ENCODE measurements around the gene WDR36. TPM values are rescaled to one million over a fixed set of nuclear protein-coding genes. Genes with fewer than 3 reads are reported as not detected.

The WDR36 gene
- total and polyA plus RNA-seq, 2 of the 8 experiments (the other 6 are each of a cell fraction or from before 2014, with no cell fraction given), result 9.3 to 41.8 TPM

GRCh38 chr5:111099058-111099778, 7.1 kb downstream of the WDR36 start:
- 84% methylated on average over 1 of the region's 1 CpG; no CpG with 5 or more reads in 1 of the 2 experiments for WGBS, 2 experiments (ENCODE audit: extremely low coverage in 1 of 2, insufficient coverage in 1 of 2, insufficient read length in 1 of 2, insufficient replicate concordance in 2 of 2, low coverage in 1 of 2, low lambda C conversion rate in 2 of 2, missing lambda C conversion rate in 1 of 2)
- peaks cover 0 to 21% of the 10 kb centered on the region in 2 experiments; a peak in 3 of 4 replicates for H3K79me2 ChIP-seq (ENCODE audit: control insufficient read depth in 1 of 2, insufficient read depth in 2 of 2, low read length in 2 of 2)
- CTCF ChIA-PET (ENCODE audit: partially characterized antibody), result no interaction called here

More at GRCh38 chr5:111099058-111099778, 7.1 kb downstream of the WDR36 start:
- H3K4me1 ChIP-seq (replicated peaks in 1 of 4; ENCODE audit: control insufficient read depth in 3 of 4, insufficient read depth in 4 of 4, low read length in 3 of 4), result no peaks in the 10 kb centered on the region
- H2BK120ac ChIP-seq (replicated peaks; ENCODE audit: low read depth, low read length), result no peak overlapping the region
- no peak overlapping the region for H3K18ac ChIP-seq (ENCODE audit: extremely low read depth, low read length)
- no peak overlapping the region for H2BK15ac ChIP-seq (ENCODE audit: low read length)
- H3K4me2 ChIP-seq (ENCODE audit: insufficient read depth in 1 of 2, low read depth in 2 of 2, low read length in 2 of 2), result no peak overlapping the region
- no peaks in the 10 kb centered on the region for H3K79me1 ChIP-seq (ENCODE audit: low read depth, low read length)
- no peak overlapping the region for H4K8ac ChIP-seq (ENCODE audit: extremely low read depth, insufficient read depth, low read length)
- H3K4me3 ChIP-seq (ENCODE audit: extremely low read depth in 1 of 4, insufficient read depth in 2 of 4, low read depth in 3 of 4, low read length in 4 of 4), result no peak overlapping the region
- H3K9me3 ChIP-seq (ENCODE audit: insufficient read depth in 2 of 2, low read depth in 1 of 2, low read length in 1 of 2), result no peaks in the 10 kb centered on the region
- no peak overlapping the region for H4K91ac ChIP-seq (replicated peaks; ENCODE audit: insufficient read length, low read length)
- no peaks in the 10 kb centered on the region for H3K27me3 ChIP-seq (replicated peaks in 1 of 4; ENCODE audit: control insufficient read depth in 3 of 4, extremely low read depth in 1 of 4, insufficient read depth in 3 of 4, low read length in 3 of 4)
- no peaks in the 10 kb centered on the region for H3K23me2 ChIP-seq (ENCODE audit: low read depth, low read length)
- H3K27ac ChIP-seq (ENCODE audit: low read depth, low read length), result no peak overlapping the region
- no peak for TF ChIP-seq JUN (IDR thresholded peaks at IDR 0.05; ENCODE audit: low read depth, low read length)
- FAIRE-seq (no peak), DNase-seq (ENCODE audit: low read depth in 1 of 2, low spot score in 2 of 2) (no peak)
- no peak overlapping the region for H2BK20ac ChIP-seq (ENCODE audit: low read length)
- no peak overlapping the region for H2AK5ac ChIP-seq (ENCODE audit: low read depth, low read length)
- H4K5ac ChIP-seq (ENCODE audit: insufficient read length, low read depth, low read length), result no peak overlapping the region
- H2BK12ac ChIP-seq (ENCODE audit: low read depth, low read length), result no peak overlapping the region
- H3K4ac ChIP-seq (replicated peaks; ENCODE audit: insufficient read length, low read depth, low read length), result no peak overlapping the region
- no peak overlapping the region for H3K9ac ChIP-seq (replicated peaks in 1 of 4; ENCODE audit: extremely low read depth in 1 of 4, low read depth in 3 of 4, low read length in 3 of 4)
- no peak overlapping the region for H3K23ac ChIP-seq (ENCODE audit: insufficient read length)
- no peak overlapping the region for H3K56ac ChIP-seq (replicated peaks; ENCODE audit: insufficient read length, low read depth, low read length)
- POLR2A ChIA-PET (ENCODE audit: partially characterized antibody), result no interaction called here
- no peak overlapping the region for H2BK5ac ChIP-seq (ENCODE audit: low read depth, low read length)
- H3K36me3 ChIP-seq (ENCODE audit: control insufficient read depth in 2 of 4, insufficient read depth in 4 of 4, low read length in 3 of 4), result peaks cover 0 to 83% (median 34%) of the 10 kb centered on the region in 4 experiments; a peak in 6 of 8 replicates
- H2AFZ ChIP-seq (ENCODE audit: low read length), result no peak overlapping the region
- no peak overlapping the region for H3K14ac ChIP-seq (ENCODE audit: insufficient read length)
- H4K20me1 ChIP-seq (replicated peaks in 1 of 2; ENCODE audit: control insufficient read depth in 1 of 2, insufficient read depth in 2 of 2, low read length in 2 of 2), result no peaks in the 10 kb centered on the region
